Stimulated activated naive CD4-positive, alpha-beta T cell treated with Interleukin-2 at 50 U/mL for 16 hours (primary cell): ENCODE data around the gene SH3BP1.
"Not testable (repeated sequence)": the region's sequence is repeated elsewhere in the genome, so short reads cannot be mapped to it uniquely, and the experiment has no call there.

Source experiments
- DNase-seq: peaks from one replicate; lab custom pipeline; 2025; lab: John Stamatoyannopoulos, UW

Gene SH3BP1

GRCh38 chr22:37679670-37680069, 40.2 kb downstream of the SH3BP1 start:
- DNase-seq, result no peak

GRCh38 chr22:37680191-37680851, 40.9 kb downstream of the SH3BP1 start:
- no peak for DNase-seq

GRCh38 chr22:37681001-37681424, 41.5 kb downstream of the SH3BP1 start:
- DNase-seq, result no peak

GRCh38 chr22:37681556-37682049, 42.1 kb downstream of the SH3BP1 start:
- peak; percentile 71 for DNase-seq

- DNase-seq, result no peak
These were observed 45.5 kb downstream of the SH3BP1 start for GRCh38 chr22:37684803-37685615.

GRCh38 chr22:37686002-37686982, 46.8 kb downstream of the SH3BP1 start, which contains the start of gene NOL12:
Gene NOL12 (plus strand): TSS chr22:37686343. CDS start chr22:37686393, 50 bp downstream.
- peak; percentile 56 for DNase-seq

- no peak for DNase-seq
These were observed 50.9 kb downstream of the SH3BP1 start for GRCh38 chr22:37690407-37690806.

- no peak for DNase-seq
These were observed 51.5 kb downstream of the SH3BP1 start for GRCh38 chr22:37690901-37691504.

- DNase-seq, result no peak
These were observed 53.3 kb downstream of the SH3BP1 start for GRCh38 chr22:37692627-37693285.

- DNase-seq, result not testable (repeated sequence)
These were observed 54.7 kb downstream of the SH3BP1 start for GRCh38 chr22:37694131-37694530.

GRCh38 chr22:37696260-37696656, 56.8 kb downstream of the SH3BP1 start:
- not testable (repeated sequence) for DNase-seq

GRCh38 chr22:37696657-37697537, 57.4 kb downstream of the SH3BP1 start, which contains the start of gene TRIOBP:
Gene TRIOBP (plus strand): TSS chr22:37697048. CDS start chr22:37701366, 4,318 bp downstream.
- peak; percentile 88 for DNase-seq

- no peak for DNase-seq
These were observed 58.0 kb downstream of the SH3BP1 start for GRCh38 chr22:37697538-37697835.

GRCh38 chr22:37701141-37701786, 61.8 kb downstream of the SH3BP1 start:
- no peak for DNase-seq

GRCh38 chr22:37703906-37704305, 64.4 kb downstream of the SH3BP1 start:
- no peak for DNase-seq

GRCh38 chr22:37704645-37705044, 65.2 kb downstream of the SH3BP1 start:
- DNase-seq, result no peak

- DNase-seq, result no peak
These were observed 65.7 kb downstream of the SH3BP1 start for GRCh38 chr22:37705205-37705604.
